GM10847 (cell line): ENCODE measurements around the gene GJB1.

Experiments
- POLR2A ChIP-seq: IDR thresholded peaks from 2 replicates; pipeline ENCODE4 v1.6.1; 2011; ENCODE audit not compliant: insufficient read length; ENCODE audit errors: extremely low read depth

Gene GJB1

GRCh38 chrX:71222929-71223328 lies at the start of gene GJB1:
GJB1 (plus strand) TSS chrX:71223224; CDS start chrX:71223708, 484 bp downstream.
- no peak for TF ChIP-seq POLR2A

GRCh38 chrX:71173440-71173839 lies 49.6 kb upstream of the GJB1 start:
- TF ChIP-seq POLR2A, result no peak

GRCh38 chrX:71174795-71175194 lies 48.2 kb upstream of the GJB1 start:
- TF ChIP-seq POLR2A, result no peak

GRCh38 chrX:71175531-71175930 lies 47.5 kb upstream of the GJB1 start:
- no peak for TF ChIP-seq POLR2A

GRCh38 chrX:71177327-71177726 lies 45.7 kb upstream of the GJB1 start:
- no peak for TF ChIP-seq POLR2A

- no peak for TF ChIP-seq POLR2A
These were observed 44.1 kb upstream of the GJB1 start for GRCh38 chrX:71178908-71179307.

- no peak for TF ChIP-seq POLR2A
These were observed 41.5 kb upstream of the GJB1 start for GRCh38 chrX:71181558-71181909.

- TF ChIP-seq POLR2A, result no peak
These were observed 40.9 kb upstream of the GJB1 start for GRCh38 chrX:71181910-71182799.

- no peak for TF ChIP-seq POLR2A
These were observed 40.2 kb upstream of the GJB1 start for GRCh38 chrX:71182871-71183270.

- no peak for TF ChIP-seq POLR2A
These were observed 39.7 kb upstream of the GJB1 start for GRCh38 chrX:71183341-71183740.

- TF ChIP-seq POLR2A, result no peak
These were observed 38.9 kb upstream of the GJB1 start for GRCh38 chrX:71184092-71184491.

- no peak for TF ChIP-seq POLR2A
These were observed 38.1 kb upstream of the GJB1 start for GRCh38 chrX:71184803-71185495.

- no peak for TF ChIP-seq POLR2A
These were observed 31.8 kb upstream of the GJB1 start for GRCh38 chrX:71191248-71191647.

GRCh38 chrX:71195964-71196649 lies 26.9 kb upstream of the GJB1 start:
- no peak for TF ChIP-seq POLR2A

- TF ChIP-seq POLR2A, result no peak
These were observed 25.0 kb upstream of the GJB1 start for GRCh38 chrX:71198066-71198465.
